WTC11 (cell line): ENCODE measurements around the gene VDR. TPM values are rescaled to one million over a fixed set of nuclear protein-coding genes. Genes with fewer than 3 reads are reported as not detected.

Experiments
- ATAC-seq: fragments of 200-7000 bp; cut with Tn5 transposase; 2 replicates; pipeline ENCODE4 v1.10.0; 2021; ENCODE audit warnings: mild to moderate bottlenecking, moderate library complexity
- CTCF ChIA-PET: fragments of 300-600 bp; sonication (Branson Sonifier 250); formaldehyde crosslinking; loops from one replicate; lab custom pipeline; 2021; ENCODE audit warnings: antibody characterized with exemption; lab: Charles Lee
- POLR2A ChIA-PET: fragments of 350-600 bp; sonication (Branson Sonifier 250); formaldehyde crosslinking; loops from one replicate; lab custom pipeline; 2021; ENCODE audit warnings: antibody characterized with exemption; lab: Charles Lee
- DNase-seq: peaks from one replicate; pipeline ENCODE4 v3.0.0; 2021; ENCODE audit warnings: low spot score
- H3K27ac Mint-ChIP-seq: 2 replicates; pipeline ENCODE4 v1.8.0; 2021; ENCODE audit warnings: mixed read lengths
- H3K27me3 Mint-ChIP-seq: 2 replicates; pipeline ENCODE4 v1.8.0; 2021; ENCODE audit warnings: low read depth, mild to moderate bottlenecking, moderate library complexity, mixed read lengths
- H3K36me3 Mint-ChIP-seq: 2 replicates; pipeline ENCODE4 v1.8.0; 2021; ENCODE audit warnings: mixed read lengths
- H3K4me1 Mint-ChIP-seq: 2 replicates; pipeline ENCODE4 v1.8.0; 2022; ENCODE audit warnings: mixed read lengths
- H3K4me3 Mint-ChIP-seq: 2 replicates; pipeline ENCODE4 v1.8.0; 2021; ENCODE audit warnings: mild to moderate bottlenecking, moderate library complexity, mixed read lengths
- H3K9me3 Mint-ChIP-seq: 2 replicates; pipeline ENCODE4 v1.8.0; 2021; ENCODE audit warnings: mixed read lengths
- ATF1 ChIP-seq: sonication (generic); formaldehyde crosslinking; IDR thresholded peaks from 2 replicates; pipeline ENCODE4 v1.8.1; 2023; ENCODE audit warnings: mild to moderate bottlenecking, moderate library complexity, missing genetic modification reagents
- CREB1 ChIP-seq: sonication (generic); formaldehyde crosslinking; IDR thresholded peaks from 2 replicates; pipeline ENCODE4 v1.8.0; 2023; ENCODE audit warnings: mild to moderate bottlenecking, missing genetic modification reagents
- CREM ChIP-seq: sonication (generic); formaldehyde crosslinking; IDR thresholded peaks from 2 replicates; pipeline ENCODE4 v1.8.1; 2022; ENCODE audit warnings: mild to moderate bottlenecking, missing genetic modification reagents, moderate library complexity
- FOXP1 ChIP-seq: sonication (generic); formaldehyde crosslinking; IDR thresholded peaks from 2 replicates; pipeline ENCODE4 v1.8.0; 2022; ENCODE audit warnings: missing genetic modification reagents, mild to moderate bottlenecking, moderate library complexity, borderline replicate concordance
- GRHL2 ChIP-seq: fragments of 250-450 bp; sonication (Bioruptor Pico); IDR thresholded peaks from 2 replicates; pipeline ENCODE4 v1.8.0; 2022; ENCODE audit warnings: mild to moderate bottlenecking, moderate library complexity; ENCODE audit not compliant: insufficient replicate concordance, severe bottlenecking
- IRF2 ChIP-seq: sonication (generic); formaldehyde crosslinking; IDR thresholded peaks from 2 replicates; pipeline ENCODE4 v1.8.0; 2022; ENCODE audit warnings: low read depth, missing genetic modification reagents, borderline replicate concordance
- JAZF1 ChIP-seq: fragments of 250-450 bp; sonication (Bioruptor Pico); IDR thresholded peaks from 2 replicates; pipeline ENCODE4 v1.9.0; 2021; ENCODE audit warnings: moderate library complexity, mild to moderate bottlenecking, inconsistent platforms
- JUN ChIP-seq: sonication (generic); formaldehyde crosslinking; IDR thresholded peaks from 2 replicates; pipeline ENCODE4 v1.8.0; 2023; ENCODE audit warnings: mild to moderate bottlenecking, missing genetic modification reagents
- KAT7 ChIP-seq: sonication (generic); formaldehyde crosslinking; IDR thresholded peaks from 2 replicates; pipeline ENCODE4 v1.8.1; 2023; ENCODE audit warnings: missing genetic modification reagents, mild to moderate bottlenecking, borderline replicate concordance
- MYBL2 ChIP-seq: sonication (generic); formaldehyde crosslinking; IDR thresholded peaks from 2 replicates; pipeline ENCODE4 v1.8.1; 2023; ENCODE audit warnings: mild to moderate bottlenecking, moderate library complexity, missing genetic modification reagents
- NFE2L1 ChIP-seq: sonication (generic); formaldehyde crosslinking; IDR thresholded peaks from 2 replicates; pipeline ENCODE4 v1.8.1; 2023; ENCODE audit warnings: missing genetic modification reagents
- NR2C2 ChIP-seq: sonication (generic); formaldehyde crosslinking; IDR thresholded peaks from 2 replicates; pipeline ENCODE4 v1.8.0; 2022; ENCODE audit warnings: mild to moderate bottlenecking, missing genetic modification reagents
- RELA ChIP-seq: sonication (generic); formaldehyde crosslinking; IDR thresholded peaks from 2 replicates; pipeline ENCODE4 v1.8.1; 2022; ENCODE audit warnings: missing genetic modification reagents, mild to moderate bottlenecking, borderline replicate concordance
- SOX15 ChIP-seq: fragments of 250-450 bp; sonication (Bioruptor Pico); IDR thresholded peaks from 2 replicates; pipeline ENCODE4 v1.9.0; 2021; ENCODE audit warnings: mild to moderate bottlenecking
- ZNF671 ChIP-seq: fragments of 250-450 bp; sonication (Bioruptor Pico); IDR thresholded peaks from 2 replicates; pipeline ENCODE4 v1.8.0; 2021; ENCODE audit warnings: mild to moderate bottlenecking
- total RNA-seq: library from RNA; stranded (reverse); gene quantifications from 3 replicates; pipeline ENCODE4 v1.2.3, GENCODE V29; 2021
- TF ChIP-seq, protein P1 (sequence below): sonication (generic); formaldehyde crosslinking; IDR thresholded peaks from 2 replicates; pipeline ENCODE4 v1.8.0; 2023; ENCODE audit warnings: mild to moderate bottlenecking, missing genetic modification reagents
- TF ChIP-seq, protein P2 (sequence below): fragments of 250-450 bp; sonication (Bioruptor Pico); IDR thresholded peaks from 2 replicates; pipeline ENCODE4 v1.9.0; 2021; ENCODE audit warnings: mild to moderate bottlenecking, borderline replicate concordance
- TF ChIP-seq, protein P3 (sequence below): sonication (generic); formaldehyde crosslinking; conservative IDR thresholded peaks from 2 replicates; pipeline ENCODE4 v1.8.1; 2023; ENCODE audit warnings: mild to moderate bottlenecking, low read depth, missing genetic modification reagents, moderate library complexity
- TF ChIP-seq, protein P4 (sequence below): sonication (generic); formaldehyde crosslinking; IDR thresholded peaks from 2 replicates; pipeline ENCODE4 v1.8.0; 2022; ENCODE audit warnings: mild to moderate bottlenecking, missing genetic modification reagents
- TF ChIP-seq, protein P5 (sequence below): sonication (generic); formaldehyde crosslinking; IDR thresholded peaks from 2 replicates; pipeline ENCODE4 v1.8.1; 2023; ENCODE audit warnings: mild to moderate bottlenecking, missing genetic modification reagents, moderate library complexity
- TF ChIP-seq, protein P6 (sequence below): sonication (generic); formaldehyde crosslinking; IDR thresholded peaks from 2 replicates; pipeline ENCODE4 v1.8.1; 2023; ENCODE audit warnings: mild to moderate bottlenecking, missing genetic modification reagents

The VDR gene
- total RNA-seq, 1 experiment from 2014 or later = 1.3 TPM

DNA sequence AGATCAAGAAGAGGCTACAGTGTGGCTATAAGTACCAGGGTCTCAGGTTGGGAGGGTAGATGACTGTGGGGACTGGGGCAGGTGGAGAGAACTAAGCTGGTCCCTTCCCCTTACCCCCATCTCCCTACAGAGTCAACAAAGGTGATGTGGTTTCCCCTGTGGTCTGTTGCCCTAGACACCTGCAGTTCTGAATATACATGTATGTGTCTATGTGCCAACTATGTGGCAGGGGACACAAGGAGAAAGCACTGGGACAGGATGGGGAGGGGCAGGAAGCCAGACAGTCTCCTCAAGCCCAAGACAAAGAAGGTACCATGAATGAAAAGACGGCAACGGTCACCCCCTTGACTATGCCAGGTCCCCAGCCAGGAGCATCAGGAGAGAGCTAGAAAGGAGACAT is 80.6 kb downstream of the VDR start (continued):
- TF ChIP-seq, protein P1, sequence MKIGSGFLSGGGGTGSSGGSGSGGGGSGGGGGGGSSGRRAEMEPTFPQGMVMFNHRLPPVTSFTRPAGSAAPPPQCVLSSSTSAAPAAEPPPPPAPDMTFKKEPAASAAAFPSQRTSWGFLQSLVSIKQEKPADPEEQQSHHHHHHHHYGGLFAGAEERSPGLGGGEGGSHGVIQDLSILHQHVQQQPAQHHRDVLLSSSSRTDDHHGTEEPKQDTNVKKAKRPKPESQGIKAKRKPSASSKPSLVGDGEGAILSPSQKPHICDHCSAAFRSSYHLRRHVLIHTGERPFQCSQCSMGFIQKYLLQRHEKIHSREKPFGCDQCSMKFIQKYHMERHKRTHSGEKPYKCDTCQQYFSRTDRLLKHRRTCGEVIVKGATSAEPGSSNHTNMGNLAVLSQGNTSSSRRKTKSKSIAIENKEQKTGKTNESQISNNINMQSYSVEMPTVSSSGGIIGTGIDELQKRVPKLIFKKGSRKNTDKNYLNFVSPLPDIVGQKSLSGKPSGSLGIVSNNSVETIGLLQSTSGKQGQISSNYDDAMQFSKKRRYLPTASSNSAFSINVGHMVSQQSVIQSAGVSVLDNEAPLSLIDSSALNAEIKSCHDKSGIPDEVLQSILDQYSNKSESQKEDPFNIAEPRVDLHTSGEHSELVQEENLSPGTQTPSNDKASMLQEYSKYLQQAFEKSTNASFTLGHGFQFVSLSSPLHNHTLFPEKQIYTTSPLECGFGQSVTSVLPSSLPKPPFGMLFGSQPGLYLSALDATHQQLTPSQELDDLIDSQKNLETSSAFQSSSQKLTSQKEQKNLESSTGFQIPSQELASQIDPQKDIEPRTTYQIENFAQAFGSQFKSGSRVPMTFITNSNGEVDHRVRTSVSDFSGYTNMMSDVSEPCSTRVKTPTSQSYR (CRISPR knock-in tag) = no peak
- TF ChIP-seq SOX15 (CRISPR knock-in tag) = no peak

DNA sequence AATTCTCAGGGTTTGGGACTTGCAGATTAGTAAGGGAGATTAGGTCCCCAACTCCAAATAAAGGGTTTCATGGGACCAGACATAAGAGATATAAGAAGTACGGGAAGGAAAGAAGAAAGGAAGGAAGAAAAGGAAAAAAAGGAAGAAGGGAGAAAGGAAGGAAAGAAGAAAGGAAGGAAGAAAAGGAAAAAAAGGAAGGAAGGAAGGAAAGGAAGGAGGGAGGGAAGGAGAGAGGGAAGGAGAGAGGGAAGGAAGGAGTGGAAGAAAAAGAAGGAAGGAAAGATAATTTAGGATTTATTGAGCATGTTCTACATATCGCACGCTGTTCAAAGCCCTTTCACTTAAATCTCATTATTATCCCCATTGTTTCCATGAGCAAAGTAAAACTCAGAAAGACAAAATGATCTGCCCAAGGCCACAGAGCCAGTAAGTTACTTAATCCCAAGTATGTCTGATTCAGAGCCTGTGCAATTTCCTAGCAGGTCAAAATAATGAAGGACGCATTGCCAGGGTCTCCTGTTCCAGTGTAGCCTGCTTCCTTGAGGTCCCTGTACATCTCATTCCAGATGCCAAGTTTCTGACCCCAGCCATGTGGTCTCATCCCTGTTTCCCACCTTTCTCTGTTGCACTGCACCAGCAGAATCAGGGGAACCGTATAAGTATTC is 81.2 kb downstream of the VDR start:
- H3K36me3 Mint-ChIP-seq = no peaks in the 10 kb centered on the region
- CTCF ChIA-PET = interaction anchor here (1.0 to 7.2 kb wide), 4 partner anchors 14 to 55 kb away, joined by 3 to 111 read pairs (median 4); no protein-coding TSS in a partner anchor
- TF ChIP-seq, protein P2, sequence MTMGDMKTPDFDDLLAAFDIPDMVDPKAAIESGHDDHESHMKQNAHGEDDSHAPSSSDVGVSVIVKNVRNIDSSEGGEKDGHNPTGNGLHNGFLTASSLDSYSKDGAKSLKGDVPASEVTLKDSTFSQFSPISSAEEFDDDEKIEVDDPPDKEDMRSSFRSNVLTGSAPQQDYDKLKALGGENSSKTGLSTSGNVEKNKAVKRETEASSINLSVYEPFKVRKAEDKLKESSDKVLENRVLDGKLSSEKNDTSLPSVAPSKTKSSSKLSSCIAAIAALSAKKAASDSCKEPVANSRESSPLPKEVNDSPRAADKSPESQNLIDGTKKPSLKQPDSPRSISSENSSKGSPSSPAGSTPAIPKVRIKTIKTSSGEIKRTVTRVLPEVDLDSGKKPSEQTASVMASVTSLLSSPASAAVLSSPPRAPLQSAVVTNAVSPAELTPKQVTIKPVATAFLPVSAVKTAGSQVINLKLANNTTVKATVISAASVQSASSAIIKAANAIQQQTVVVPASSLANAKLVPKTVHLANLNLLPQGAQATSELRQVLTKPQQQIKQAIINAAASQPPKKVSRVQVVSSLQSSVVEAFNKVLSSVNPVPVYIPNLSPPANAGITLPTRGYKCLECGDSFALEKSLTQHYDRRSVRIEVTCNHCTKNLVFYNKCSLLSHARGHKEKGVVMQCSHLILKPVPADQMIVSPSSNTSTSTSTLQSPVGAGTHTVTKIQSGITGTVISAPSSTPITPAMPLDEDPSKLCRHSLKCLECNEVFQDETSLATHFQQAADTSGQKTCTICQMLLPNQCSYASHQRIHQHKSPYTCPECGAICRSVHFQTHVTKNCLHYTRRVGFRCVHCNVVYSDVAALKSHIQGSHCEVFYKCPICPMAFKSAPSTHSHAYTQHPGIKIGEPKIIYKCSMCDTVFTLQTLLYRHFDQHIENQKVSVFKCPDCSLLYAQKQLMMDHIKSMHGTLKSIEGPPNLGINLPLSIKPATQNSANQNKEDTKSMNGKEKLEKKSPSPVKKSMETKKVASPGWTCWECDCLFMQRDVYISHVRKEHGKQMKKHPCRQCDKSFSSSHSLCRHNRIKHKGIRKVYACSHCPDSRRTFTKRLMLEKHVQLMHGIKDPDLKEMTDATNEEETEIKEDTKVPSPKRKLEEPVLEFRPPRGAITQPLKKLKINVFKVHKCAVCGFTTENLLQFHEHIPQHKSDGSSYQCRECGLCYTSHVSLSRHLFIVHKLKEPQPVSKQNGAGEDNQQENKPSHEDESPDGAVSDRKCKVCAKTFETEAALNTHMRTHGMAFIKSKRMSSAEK (CRISPR knock-in tag) = no peak
- TF ChIP-seq, protein P3, sequence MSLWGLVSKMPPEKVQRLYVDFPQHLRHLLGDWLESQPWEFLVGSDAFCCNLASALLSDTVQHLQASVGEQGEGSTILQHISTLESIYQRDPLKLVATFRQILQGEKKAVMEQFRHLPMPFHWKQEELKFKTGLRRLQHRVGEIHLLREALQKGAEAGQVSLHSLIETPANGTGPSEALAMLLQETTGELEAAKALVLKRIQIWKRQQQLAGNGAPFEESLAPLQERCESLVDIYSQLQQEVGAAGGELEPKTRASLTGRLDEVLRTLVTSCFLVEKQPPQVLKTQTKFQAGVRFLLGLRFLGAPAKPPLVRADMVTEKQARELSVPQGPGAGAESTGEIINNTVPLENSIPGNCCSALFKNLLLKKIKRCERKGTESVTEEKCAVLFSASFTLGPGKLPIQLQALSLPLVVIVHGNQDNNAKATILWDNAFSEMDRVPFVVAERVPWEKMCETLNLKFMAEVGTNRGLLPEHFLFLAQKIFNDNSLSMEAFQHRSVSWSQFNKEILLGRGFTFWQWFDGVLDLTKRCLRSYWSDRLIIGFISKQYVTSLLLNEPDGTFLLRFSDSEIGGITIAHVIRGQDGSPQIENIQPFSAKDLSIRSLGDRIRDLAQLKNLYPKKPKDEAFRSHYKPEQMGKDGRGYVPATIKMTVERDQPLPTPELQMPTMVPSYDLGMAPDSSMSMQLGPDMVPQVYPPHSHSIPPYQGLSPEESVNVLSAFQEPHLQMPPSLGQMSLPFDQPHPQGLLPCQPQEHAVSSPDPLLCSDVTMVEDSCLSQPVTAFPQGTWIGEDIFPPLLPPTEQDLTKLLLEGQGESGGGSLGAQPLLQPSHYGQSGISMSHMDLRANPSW = no peak
- TF ChIP-seq FOXP1 (CRISPR knock-in tag) (no peak), KAT7 (no peak), JUN (CRISPR knock-in tag) (no peak), JAZF1 (no peak), MYBL2 (CRISPR knock-in tag) (no peak), NR2C2 (CRISPR knock-in tag) (no peak), GRHL2 (CRISPR knock-in tag) (no peak), NFE2L1 (CRISPR knock-in tag) (no peak), CREB1 (CRISPR knock-in tag) (no peak), ATF1 (CRISPR knock-in tag) (no peak), CREM (no peak), IRF2 (CRISPR knock-in tag) (no peak), RELA (CRISPR knock-in tag) (no peak), ZNF671 (CRISPR knock-in tag) (no peak)
- TF ChIP-seq, protein P4, sequence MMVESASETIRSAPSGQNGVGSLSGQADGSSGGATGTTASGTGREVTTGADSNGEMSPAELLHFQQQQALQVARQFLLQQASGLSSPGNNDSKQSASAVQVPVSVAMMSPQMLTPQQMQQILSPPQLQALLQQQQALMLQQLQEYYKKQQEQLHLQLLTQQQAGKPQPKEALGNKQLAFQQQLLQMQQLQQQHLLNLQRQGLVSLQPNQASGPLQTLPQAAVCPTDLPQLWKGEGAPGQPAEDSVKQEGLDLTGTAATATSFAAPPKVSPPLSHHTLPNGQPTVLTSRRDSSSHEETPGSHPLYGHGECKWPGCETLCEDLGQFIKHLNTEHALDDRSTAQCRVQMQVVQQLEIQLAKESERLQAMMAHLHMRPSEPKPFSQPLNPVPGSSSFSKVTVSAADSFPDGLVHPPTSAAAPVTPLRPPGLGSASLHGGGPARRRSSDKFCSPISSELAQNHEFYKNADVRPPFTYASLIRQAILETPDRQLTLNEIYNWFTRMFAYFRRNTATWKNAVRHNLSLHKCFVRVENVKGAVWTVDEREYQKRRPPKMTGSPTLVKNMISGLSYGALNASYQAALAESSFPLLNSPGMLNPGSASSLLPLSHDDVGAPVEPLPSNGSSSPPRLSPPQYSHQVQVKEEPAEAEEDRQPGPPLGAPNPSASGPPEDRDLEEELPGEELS = no peak
- TF ChIP-seq, protein P5, sequence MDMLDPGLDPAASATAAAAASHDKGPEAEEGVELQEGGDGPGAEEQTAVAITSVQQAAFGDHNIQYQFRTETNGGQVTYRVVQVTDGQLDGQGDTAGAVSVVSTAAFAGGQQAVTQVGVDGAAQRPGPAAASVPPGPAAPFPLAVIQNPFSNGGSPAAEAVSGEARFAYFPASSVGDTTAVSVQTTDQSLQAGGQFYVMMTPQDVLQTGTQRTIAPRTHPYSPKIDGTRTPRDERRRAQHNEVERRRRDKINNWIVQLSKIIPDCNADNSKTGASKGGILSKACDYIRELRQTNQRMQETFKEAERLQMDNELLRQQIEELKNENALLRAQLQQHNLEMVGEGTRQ (CRISPR knock-in tag) = no peak
- TF ChIP-seq, protein P6, sequence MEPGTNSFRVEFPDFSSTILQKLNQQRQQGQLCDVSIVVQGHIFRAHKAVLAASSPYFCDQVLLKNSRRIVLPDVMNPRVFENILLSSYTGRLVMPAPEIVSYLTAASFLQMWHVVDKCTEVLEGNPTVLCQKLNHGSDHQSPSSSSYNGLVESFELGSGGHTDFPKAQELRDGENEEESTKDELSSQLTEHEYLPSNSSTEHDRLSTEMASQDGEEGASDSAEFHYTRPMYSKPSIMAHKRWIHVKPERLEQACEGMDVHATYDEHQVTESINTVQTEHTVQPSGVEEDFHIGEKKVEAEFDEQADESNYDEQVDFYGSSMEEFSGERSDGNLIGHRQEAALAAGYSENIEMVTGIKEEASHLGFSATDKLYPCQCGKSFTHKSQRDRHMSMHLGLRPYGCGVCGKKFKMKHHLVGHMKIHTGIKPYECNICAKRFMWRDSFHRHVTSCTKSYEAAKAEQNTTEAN (CRISPR knock-in tag) = no peak
- TF ChIP-seq, all 79 proteins: peak for 0
- Mint-ChIP-seq H3K27me3 (peaks cover 12% of the 10 kb centered on the region), H3K4me3 (no peak overlapping the region), H3K27ac (no peak overlapping the region), H3K9me3 (no peaks in the 10 kb centered on the region), H3K4me1 (peaks cover 51% of the 10 kb centered on the region)
- DNase-seq (no peak), ATAC-seq (no peak)
- POLR2A ChIA-PET = no interaction called here
